Measurements from ENCODE around the gene PCDHGB5.
A peak's percentile ranks its signal among the peaks of the same experiment; 100 is the strongest.
"Not testable (repeated sequence)": the region's sequence is repeated elsewhere in the genome, so short reads cannot be mapped to it uniquely, and the experiment has no call there.

The PCDHGB5 gene

GRCh38 chr5:141382469-141383294, 15.1 kb upstream of the PCDHGB5 start, which contains the start of gene PCDHGA7:
TSS of gene PCDHGA7 (plus strand) at chr5:141382742. CDS start at chr5:141382900, 158 bp downstream.
- DNase-seq: no peak

GRCh38 chr5:141383345-141383744, 14.4 kb upstream of the PCDHGB5 start:
- no peak for DNase-seq

- no peak for DNase-seq
Observed at GRCh38 chr5:141384471-141385267, 13.1 kb upstream of the PCDHGB5 start.

- not testable (repeated sequence) for DNase-seq
Observed at GRCh38 chr5:141387557-141388311, 10.0 kb upstream of the PCDHGB5 start, which contains the start of gene PCDHGB4. TSS of gene PCDHGB4 (plus strand) at chr5:141387698. CDS start at chr5:141387885, 187 bp downstream.

- no peak for DNase-seq
Observed at GRCh38 chr5:141388661-141389060, 9.1 kb upstream of the PCDHGB5 start.

GRCh38 chr5:141389153-141390042, 8.3 kb upstream of the PCDHGB5 start:
- DNase-seq: no peak

- DNase-seq: no peak
Observed at GRCh38 chr5:141392429-141393198, 5.1 kb upstream of the PCDHGB5 start, which contains the start of gene PCDHGA8. TSS of gene PCDHGA8 (plus strand) at chr5:141392633. CDS start at chr5:141392814, 181 bp downstream.

- DNase-seq: no peak
Observed at GRCh38 chr5:141393267-141393666, 4.5 kb upstream of the PCDHGB5 start.

- not testable (repeated sequence) for DNase-seq
Observed at GRCh38 chr5:141394401-141395187, 3.2 kb upstream of the PCDHGB5 start.

GRCh38 chr5:141398608-141399007, 861 bp downstream of the PCDHGB5 start:
- no peak for DNase-seq

GRCh38 chr5:141399555-141400258, 2.0 kb downstream of the PCDHGB5 start:
- DNase-seq: no peak

- DNase-seq: no peak
Observed at GRCh38 chr5:141402553-141403243, 5.0 kb downstream of the PCDHGB5 start, which contains the start of gene PCDHGA9. TSS of gene PCDHGA9 (plus strand) at chr5:141402778. CDS start at chr5:141402953, 175 bp downstream.

GRCh38 chr5:141403387-141403786, 5.6 kb downstream of the PCDHGB5 start:
- DNase-seq: no peak

GRCh38 chr5:141407790-141408505, 10.2 kb downstream of the PCDHGB5 start, which contains the start of gene PCDHGB6:
TSS of gene PCDHGB6 (plus strand) at chr5:141408021. CDS start at chr5:141408203, 182 bp downstream.
- peak; percentile 60 to 64 for DNase-seq

GRCh38 chr5:141409598-141410306, 12.0 kb downstream of the PCDHGB5 start:
- DNase-seq: no peak

GRCh38 chr5:141411575-141411974, 13.8 kb downstream of the PCDHGB5 start:
- no peak for DNase-seq

All from activated T-cell treated with anti-CD3 and anti-CD28 coated beads, Interleukin-2, amount 50 U/mL, for 48 hours (primary cell).